Measurements from ENCODE around the gene TAF4. TPM values are rescaled to one million over a fixed set of nuclear protein-coding genes. Genes with fewer than 3 reads are reported as not detected.

TAF4 gene
- total and polyA plus RNA-seq, 2 donors (not counting 3 experiments of a cell fraction or from before 2014, with no cell fraction given) = 6.1 to 19.5 TPM

DNA sequence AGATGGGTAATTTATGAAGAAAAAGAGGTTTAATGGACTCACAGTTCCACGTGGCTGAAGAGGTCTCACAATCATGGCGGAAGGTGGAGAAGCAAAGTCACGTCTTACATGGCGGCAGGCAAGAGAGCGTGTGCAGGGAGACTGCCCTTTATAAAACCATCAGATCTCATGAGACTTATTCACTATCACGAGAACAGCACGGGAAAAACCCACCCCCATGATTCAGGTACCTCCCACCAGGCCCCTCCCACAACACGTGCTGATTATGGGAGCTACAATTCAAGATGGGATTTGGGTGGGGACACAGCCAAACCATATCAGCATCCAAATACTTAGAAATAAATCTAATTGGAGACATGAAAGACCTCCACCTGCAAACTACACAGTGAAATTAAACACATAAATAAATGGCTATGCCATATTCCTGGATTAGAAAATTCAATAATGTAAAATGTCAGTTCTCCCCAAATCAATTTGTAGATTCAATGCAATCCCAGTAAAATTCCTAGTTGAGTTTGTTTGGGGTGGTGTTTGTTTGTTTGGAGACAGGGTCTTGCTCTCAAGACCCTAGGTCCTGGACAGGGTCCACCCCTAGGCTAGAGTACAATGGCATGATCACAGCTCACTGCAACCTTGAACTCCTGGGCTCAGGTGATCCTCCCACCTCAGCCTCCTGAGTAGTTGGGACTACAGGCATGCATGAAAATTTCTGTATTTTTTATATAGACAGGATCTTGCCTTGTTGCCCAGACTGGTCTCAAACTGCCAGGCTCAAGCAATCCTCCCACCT is 101.6 kb downstream of the TAF4 start:
- no peaks in the 10 kb centered on the region for H3K4me1 ChIP-seq (ENCODE audit: control insufficient read depth, extremely low read depth, insufficient read depth, low read length)
- no peaks in the 10 kb centered on the region for H3K79me2 ChIP-seq (ENCODE audit: control insufficient read depth, insufficient read depth, low read length)
- BruUV-seq (replicated peaks) = no TSS peak
- intact Hi-C loops (cut with micrococcal nuclease) = no loop called here
- no peaks in the 10 kb centered on the region for H4K20me1 ChIP-seq (replicated peaks; ENCODE audit: control insufficient read depth, extremely low read depth, insufficient read depth, low read length)
- dilution Hi-C loops (cut with MboI; ENCODE audit: extremely low pct_ligation_motif_present, low sequenced_read_pairs) = no loop called here
- no peak overlapping the region for H2AFZ ChIP-seq (ENCODE audit: low read depth, low read length)
- peaks cover 3 to 8% of the 10 kb centered on the region in 2 experiments for H3K27me3 ChIP-seq (ENCODE audit: control insufficient read depth in 2 of 2, insufficient read depth in 2 of 2, low read length in 2 of 2)
- no peak overlapping the region for H3K4me2 ChIP-seq (ENCODE audit: insufficient read depth, low read length)
- no peaks in the 10 kb centered on the region for H3K9me3 ChIP-seq (replicated peaks; ENCODE audit: control insufficient read depth, insufficient read depth, low read length)
- H3K9me1 ChIP-seq (replicated peaks; ENCODE audit: control insufficient read depth, extremely low read depth, insufficient read depth, low read length) = no peaks in the 10 kb centered on the region
- no peak for DNase-seq (ENCODE audit: low read depth, low spot score)
- TF ChIP-seq JUN (IDR thresholded peaks at IDR 0.05; ENCODE audit: borderline replicate concordance, insufficient read depth, insufficient read length, low read depth) (no peak), EZH2 (IDR thresholded peaks at IDR 0.05; ENCODE audit: borderline replicate concordance, low read depth, low read length, severe bottlenecking) (no peak), POLR2A (IDR thresholded peaks at IDR 0.05; ENCODE audit: low read depth, low read length) (no peak), MYC (IDR thresholded peaks at IDR 0.05; ENCODE audit: low read depth, low read length) (no peak), FOS (IDR thresholded peaks at IDR 0.05; ENCODE audit: borderline replicate concordance, insufficient read depth, low read length) (no peak)
- TF ChIP-seq, protein P1, sequence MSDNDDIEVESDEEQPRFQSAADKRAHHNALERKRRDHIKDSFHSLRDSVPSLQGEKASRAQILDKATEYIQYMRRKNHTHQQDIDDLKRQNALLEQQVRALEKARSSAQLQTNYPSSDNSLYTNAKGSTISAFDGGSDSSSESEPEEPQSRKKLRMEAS (IDR thresholded peaks at IDR 0.05; ENCODE audit: insufficient read depth, insufficient read length) = no peak
- FAIRE-seq = no peak
- no peak overlapping the region for H3K27ac ChIP-seq (ENCODE audit: insufficient read depth, low read depth, low read length)
- H3K36me3 ChIP-seq (ENCODE audit: control insufficient read depth in 2 of 2, extremely low read depth in 1 of 2, insufficient read depth in 2 of 2, low read length in 2 of 2) = no peaks in the 10 kb centered on the region
- POLR2A ChIA-PET = no interaction called here
- no peak overlapping the region for H3K4me3 ChIP-seq (replicated peaks in 1 of 3; ENCODE audit: insufficient read depth in 1 of 3, low read depth in 1 of 3, low read length in 3 of 3)
- H3K9ac ChIP-seq (replicated peaks; ENCODE audit: extremely low read depth, insufficient read depth, low read length) = no peak overlapping the region
- CTCF ChIA-PET = no interaction called here

DNA sequence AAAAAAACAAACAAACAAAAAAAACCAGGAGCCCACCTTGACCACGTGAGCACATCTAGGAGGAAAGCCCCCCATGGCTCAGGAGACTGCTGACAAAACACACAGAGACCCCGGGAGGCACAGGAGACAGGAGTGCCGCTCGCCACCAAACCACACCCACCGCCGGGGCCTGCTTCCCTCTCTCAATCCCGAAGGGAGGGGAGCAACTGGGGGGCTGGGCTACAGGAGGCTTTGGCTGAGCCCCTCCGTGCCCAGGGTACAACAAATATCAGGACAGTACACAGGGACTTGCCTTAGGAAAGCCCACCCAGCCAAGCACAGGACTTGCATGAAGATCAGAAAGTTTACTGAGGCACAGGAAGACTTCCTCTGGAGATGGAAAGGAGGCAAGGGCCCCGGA is 102.5 kb downstream of the TAF4 start:
- no peaks in the 10 kb centered on the region for H3K4me1 ChIP-seq (ENCODE audit: control insufficient read depth, extremely low read depth, insufficient read depth, low read length)
- no peaks in the 10 kb centered on the region for H3K79me2 ChIP-seq (ENCODE audit: control insufficient read depth, insufficient read depth, low read length)
- dilution Hi-C loops (cut with MboI; ENCODE audit: extremely low pct_ligation_motif_present, low sequenced_read_pairs) (no loop called here), intact Hi-C loops (cut with micrococcal nuclease) (no loop called here)
- H4K20me1 ChIP-seq (replicated peaks; ENCODE audit: control insufficient read depth, extremely low read depth, insufficient read depth, low read length) = no peaks in the 10 kb centered on the region
- CTCF ChIA-PET = no interaction called here
- FAIRE-seq = no peak
- H3K9ac ChIP-seq (replicated peaks; ENCODE audit: extremely low read depth, insufficient read depth, low read length) = no peak overlapping the region
- TF ChIP-seq, protein P2, sequence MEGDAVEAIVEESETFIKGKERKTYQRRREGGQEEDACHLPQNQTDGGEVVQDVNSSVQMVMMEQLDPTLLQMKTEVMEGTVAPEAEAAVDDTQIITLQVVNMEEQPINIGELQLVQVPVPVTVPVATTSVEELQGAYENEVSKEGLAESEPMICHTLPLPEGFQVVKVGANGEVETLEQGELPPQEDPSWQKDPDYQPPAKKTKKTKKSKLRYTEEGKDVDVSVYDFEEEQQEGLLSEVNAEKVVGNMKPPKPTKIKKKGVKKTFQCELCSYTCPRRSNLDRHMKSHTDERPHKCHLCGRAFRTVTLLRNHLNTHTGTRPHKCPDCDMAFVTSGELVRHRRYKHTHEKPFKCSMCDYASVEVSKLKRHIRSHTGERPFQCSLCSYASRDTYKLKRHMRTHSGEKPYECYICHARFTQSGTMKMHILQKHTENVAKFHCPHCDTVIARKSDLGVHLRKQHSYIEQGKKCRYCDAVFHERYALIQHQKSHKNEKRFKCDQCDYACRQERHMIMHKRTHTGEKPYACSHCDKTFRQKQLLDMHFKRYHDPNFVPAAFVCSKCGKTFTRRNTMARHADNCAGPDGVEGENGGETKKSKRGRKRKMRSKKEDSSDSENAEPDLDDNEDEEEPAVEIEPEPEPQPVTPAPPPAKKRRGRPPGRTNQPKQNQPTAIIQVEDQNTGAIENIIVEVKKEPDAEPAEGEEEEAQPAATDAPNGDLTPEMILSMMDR (IDR thresholded peaks at IDR 0.05; ENCODE audit: extremely low read depth in 1 of 2, insufficient read depth in 1 of 2, low read depth in 1 of 2, low read length in 2 of 2) = no peak
- TF ChIP-seq POLR2AphosphoS5 (IDR thresholded peaks at IDR 0.05; ENCODE audit: insufficient read depth, low read depth, low read length) = no peak
- TF ChIP-seq, protein P1 (IDR thresholded peaks at IDR 0.05; ENCODE audit: insufficient read depth, insufficient read length) = no peak
- no peak for TF ChIP-seq EZH2 (IDR thresholded peaks at IDR 0.05; ENCODE audit: borderline replicate concordance, low read depth, low read length, severe bottlenecking)
- no peak for TF ChIP-seq FOS (IDR thresholded peaks at IDR 0.05; ENCODE audit: borderline replicate concordance, insufficient read depth, low read length)
- no peak for TF ChIP-seq POLR2A (IDR thresholded peaks at IDR 0.05; ENCODE audit: low read depth, low read length)
- TF ChIP-seq GATA2 (IDR thresholded peaks at IDR 0.05; ENCODE audit: insufficient read depth, insufficient read length, low read depth, low read length) = no peak
- TF ChIP-seq JUN (IDR thresholded peaks at IDR 0.05; ENCODE audit: borderline replicate concordance, insufficient read depth, insufficient read length, low read depth) = no peak
- no peak for TF ChIP-seq MYC (IDR thresholded peaks at IDR 0.05; ENCODE audit: low read depth, low read length)
- H3K9me1 ChIP-seq (replicated peaks; ENCODE audit: control insufficient read depth, extremely low read depth, insufficient read depth, low read length) = no peaks in the 10 kb centered on the region
- no TSS peak for BruUV-seq (replicated peaks)
- no peak overlapping the region for H3K4me2 ChIP-seq (ENCODE audit: insufficient read depth, low read length)
- no peaks in the 10 kb centered on the region for H3K36me3 ChIP-seq (ENCODE audit: control insufficient read depth in 2 of 2, extremely low read depth in 1 of 2, insufficient read depth in 2 of 2, low read length in 2 of 2)
- peaks cover 3 to 8% of the 10 kb centered on the region in 2 experiments for H3K27me3 ChIP-seq (ENCODE audit: control insufficient read depth in 2 of 2, insufficient read depth in 2 of 2, low read length in 2 of 2)
- no peak for DNase-seq (ENCODE audit: low read depth, low spot score)
- H3K9me3 ChIP-seq (replicated peaks; ENCODE audit: control insufficient read depth, insufficient read depth, low read length) = no peaks in the 10 kb centered on the region
- H2AFZ ChIP-seq (ENCODE audit: low read depth, low read length) = no peak overlapping the region
- no peak overlapping the region for H3K4me3 ChIP-seq (replicated peaks in 1 of 3; ENCODE audit: insufficient read depth in 1 of 3, low read depth in 1 of 3, low read length in 3 of 3)
- H3K27ac ChIP-seq (ENCODE audit: insufficient read depth, low read depth, low read length) = no peak overlapping the region
- POLR2A ChIA-PET = no interaction called here

All from endothelial cell of umbilical vein (primary cell).